ENCODE results near the gene NKX1-1.
"Not testable (repeated sequence)": the region's sequence is repeated elsewhere in the genome, so short reads cannot be mapped to it uniquely, and the experiment has no call there.

NKX1-1 gene

GRCh38 chr4:1373892-1374705 is 32.1 kb downstream of the NKX1-1 start:
- DNase-seq (ENCODE audit: low spot score) = no peak

DNA sequence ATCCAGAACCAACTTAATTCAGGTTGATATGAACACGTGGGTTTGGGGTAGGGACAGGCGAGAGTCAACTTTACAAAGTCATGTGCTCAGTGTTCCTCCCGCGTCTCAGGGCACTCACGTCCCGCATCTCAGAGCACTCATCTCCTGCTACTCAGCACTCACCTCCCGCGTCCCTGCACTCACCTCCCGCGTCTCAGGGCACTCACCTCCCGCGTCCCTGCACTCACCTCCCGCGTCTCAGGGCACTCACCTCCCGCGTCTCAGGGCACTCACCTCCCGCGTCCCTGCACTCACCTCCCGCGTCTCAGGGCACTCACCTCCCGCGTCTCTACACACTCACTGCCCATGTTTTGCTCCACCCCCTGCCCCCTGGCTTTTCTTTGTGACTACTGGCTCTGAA is 33.7 kb downstream of the NKX1-1 start:
- DNase-seq (ENCODE audit: low spot score) = not testable (repeated sequence)

GRCh38 chr4:1371176-1372165 is 34.8 kb downstream of the NKX1-1 start:
- no peak for DNase-seq (ENCODE audit: low spot score)

DNA sequence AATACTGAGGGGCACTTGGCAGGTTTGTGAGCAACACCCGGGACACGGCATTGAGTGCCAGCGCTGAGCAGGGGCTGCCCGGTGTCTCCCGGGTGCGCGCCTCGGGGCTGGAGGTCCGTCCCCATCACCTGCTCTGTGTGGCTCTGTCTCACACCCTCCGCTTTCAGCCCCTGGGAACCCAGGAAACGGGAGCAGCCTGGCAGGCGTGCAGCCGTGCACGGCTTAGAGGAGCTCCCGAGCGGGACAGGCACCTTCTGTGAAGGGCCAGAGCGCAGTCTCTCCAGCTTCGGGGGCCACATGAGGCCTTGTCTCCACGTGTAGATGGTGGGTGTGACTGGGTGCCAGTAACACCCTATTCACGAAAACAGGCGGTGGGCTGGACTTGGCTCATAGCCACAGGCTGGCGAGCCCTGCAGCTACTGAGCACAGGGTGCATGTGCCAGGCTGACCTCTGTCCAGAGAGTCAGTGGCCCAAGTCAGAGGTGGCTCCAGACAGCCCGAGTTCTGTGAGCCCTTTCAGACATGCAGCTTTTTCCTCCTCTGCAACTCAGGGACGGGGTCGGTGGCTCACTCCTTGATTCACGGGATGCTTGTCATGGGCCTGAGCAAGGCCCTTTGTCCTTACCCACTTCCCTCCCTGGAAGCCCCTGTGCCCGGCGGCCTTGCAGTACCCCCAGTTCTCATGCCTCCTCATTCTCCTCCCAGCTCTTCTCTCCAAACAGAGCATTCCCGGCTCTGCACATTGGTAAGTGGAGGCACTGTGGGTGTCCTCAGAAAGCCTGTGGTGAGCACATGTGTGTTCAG is 35.7 kb downstream of the NKX1-1 start:
- no peak for DNase-seq (ENCODE audit: low spot score)

DNA sequence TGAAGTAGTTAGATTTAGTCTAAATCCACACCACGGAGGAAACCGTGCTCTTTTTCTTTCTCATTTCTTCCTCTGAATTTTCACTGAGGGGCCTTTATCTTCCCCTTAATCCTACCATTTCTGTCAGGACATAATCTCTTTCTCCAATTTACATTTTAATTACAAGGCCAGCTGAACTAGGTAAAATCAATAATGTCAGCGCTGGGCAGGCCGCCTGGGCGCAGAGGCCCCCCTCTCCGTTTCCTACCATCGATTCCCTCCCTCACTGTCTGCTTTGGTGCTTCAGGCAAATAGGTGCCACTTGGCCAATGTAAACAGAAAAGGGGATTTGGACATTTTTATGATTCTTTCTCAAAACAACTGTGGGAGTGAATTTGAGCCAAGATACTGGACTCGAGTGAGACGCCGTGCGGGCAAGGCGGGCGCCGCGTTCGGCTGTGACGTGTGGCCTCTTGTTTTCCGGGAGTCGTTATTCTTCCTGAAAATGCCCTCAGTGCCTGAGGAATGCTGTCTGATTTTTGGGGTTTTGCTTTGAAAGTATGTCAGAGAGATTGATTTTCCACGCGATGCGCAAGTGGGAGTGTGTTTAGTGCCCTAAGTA is 36.7 kb downstream of the NKX1-1 start:
- DNase-seq (ENCODE audit: low spot score) = no peak

GRCh38 chr4:1369091-1369450 is 37.2 kb downstream of the NKX1-1 start:
- no peak for DNase-seq (ENCODE audit: low spot score)

DNA sequence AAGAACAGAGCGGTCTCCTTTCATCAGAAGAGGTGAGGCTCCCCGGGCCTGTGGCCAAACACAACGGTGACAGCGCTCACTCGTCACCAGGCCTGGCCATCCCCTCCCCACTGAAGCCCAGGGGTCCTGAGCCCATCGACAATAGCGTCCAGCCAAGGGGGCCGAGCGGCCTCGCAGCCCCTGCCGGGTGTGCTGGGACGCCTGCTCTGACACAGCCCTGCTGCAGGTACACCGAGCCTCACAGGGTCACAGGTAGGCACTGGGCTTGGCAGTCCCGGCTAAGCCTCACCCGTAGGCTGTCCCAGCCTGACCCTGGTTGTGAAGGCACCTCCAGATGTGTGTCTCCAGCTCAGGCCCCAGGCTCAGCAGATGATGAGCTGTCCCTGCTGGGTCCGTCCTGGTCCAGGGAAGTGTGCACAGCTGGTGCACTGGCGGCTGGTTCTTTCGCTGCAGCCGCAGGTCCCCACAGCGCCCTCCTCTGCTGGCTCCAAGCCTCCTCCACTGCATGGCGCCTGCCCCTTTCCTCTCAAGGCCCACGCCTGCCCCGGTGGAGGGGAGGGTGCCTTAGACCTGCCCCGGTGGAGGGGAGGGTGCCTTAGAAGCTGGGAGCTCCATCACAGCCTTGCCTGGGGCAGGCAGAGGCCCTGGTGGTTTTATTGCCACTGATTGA is 37.7 kb downstream of the NKX1-1 start:
- no peak for DNase-seq (ENCODE audit: low spot score)

DNA sequence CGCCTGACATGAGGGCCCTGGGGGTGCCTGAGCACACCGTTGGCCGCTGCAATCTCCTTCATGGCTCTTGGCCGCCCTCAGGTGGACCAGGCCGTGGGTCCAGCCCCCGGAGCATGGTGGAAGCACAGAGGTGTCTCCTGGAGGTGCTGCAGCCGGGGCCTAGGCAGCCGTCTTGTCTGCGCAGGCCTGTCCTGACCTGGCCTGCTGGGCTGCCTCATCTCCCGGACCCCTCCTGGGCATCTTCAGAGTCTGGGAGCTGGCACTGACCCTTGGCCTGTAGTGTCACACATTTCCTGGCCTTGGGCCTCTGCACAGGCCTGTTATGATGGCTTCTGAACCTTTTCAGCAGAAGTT is 38.3 kb downstream of the NKX1-1 start:
- DNase-seq (ENCODE audit: low spot score) = no peak

DNA sequence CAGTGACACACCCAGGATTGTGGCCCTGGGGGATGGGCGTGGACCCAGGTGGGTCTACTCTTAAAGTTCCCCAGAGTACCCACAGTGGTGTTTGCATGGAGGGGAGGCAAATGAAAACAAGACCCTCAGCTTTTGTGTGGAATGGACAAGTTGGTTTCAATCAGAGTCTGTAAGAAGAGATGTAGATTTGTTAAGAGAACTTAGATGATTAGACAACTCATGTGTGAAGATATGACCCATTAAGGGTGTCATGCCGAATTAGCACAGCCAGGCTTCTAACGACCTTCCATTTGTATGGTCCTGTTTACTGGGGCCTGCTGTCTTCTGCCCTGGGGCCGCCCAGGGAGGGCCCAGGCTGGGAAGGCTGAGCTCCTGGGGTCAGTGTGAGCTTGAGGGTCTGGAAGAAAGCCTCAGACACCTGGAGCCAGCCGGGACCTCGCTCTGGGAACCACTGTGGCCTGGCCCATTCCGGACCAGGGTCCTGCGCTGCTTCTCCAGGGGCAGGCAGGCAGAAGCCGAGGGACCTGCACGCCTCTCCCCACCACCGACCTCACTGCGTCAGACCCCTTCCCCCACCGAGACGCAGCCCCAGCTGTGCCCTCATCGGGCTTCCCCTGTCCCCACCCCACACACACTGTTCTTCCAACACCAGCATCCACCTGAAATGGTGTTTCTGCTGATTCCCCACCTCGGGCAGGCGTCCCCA is 38.9 kb downstream of the NKX1-1 start:
- no peak for DNase-seq (ENCODE audit: low spot score)

- DNase-seq (ENCODE audit: low spot score) = no peak
Observed at GRCh38 chr4:1366371-1367229, 39.6 kb downstream of the NKX1-1 start.

DNA sequence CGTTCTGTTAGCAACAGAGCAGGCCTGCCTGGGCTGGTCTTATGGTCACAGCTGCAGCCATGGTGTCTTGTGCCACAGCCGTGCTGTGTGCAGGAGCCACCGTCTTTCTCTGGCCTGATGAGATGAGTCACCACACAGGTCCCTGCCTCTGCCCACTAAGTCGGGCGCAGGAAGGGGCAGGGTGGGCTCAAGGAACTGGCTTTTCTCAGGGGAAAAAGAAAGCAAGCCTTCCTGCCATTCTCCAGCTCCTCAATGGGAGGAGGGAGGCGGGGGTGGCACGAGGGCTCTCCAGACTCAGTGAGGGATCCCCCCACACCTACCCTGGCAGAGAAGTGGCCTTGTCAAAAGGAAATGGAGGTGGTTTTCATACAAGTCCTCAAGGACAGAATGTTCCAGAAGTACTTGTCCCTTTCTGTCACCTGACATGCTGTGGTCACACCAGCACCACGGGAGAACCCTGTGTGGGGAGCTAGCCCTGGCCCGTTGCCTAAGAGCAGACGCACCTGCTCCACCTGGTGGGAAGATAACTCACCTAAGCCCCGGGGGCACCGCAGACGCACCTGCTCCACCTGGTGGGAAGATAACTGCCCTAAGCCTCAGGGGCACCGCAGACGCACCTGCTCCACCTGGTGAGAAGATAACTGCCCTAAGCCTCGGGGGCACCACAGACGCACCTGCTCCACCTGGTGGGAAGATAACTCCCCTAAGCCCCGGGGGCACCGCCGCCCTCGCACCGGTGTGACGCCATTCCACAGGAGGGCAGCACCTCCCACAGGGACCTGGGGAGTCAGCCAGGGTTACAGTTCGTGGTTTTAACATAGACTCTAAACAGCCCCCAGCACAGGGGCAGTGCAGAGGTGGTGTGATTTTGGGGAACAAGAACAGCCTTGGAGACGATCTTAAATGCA is 40.7 kb downstream of the NKX1-1 start:
- no peak for DNase-seq (ENCODE audit: low spot score)

GRCh38 chr4:1364748-1365147 is 41.5 kb downstream of the NKX1-1 start:
- no peak for DNase-seq (ENCODE audit: low spot score)

- DNase-seq (ENCODE audit: low spot score) = no peak
Observed at GRCh38 chr4:1364217-1364616, 42.0 kb downstream of the NKX1-1 start.

DNA sequence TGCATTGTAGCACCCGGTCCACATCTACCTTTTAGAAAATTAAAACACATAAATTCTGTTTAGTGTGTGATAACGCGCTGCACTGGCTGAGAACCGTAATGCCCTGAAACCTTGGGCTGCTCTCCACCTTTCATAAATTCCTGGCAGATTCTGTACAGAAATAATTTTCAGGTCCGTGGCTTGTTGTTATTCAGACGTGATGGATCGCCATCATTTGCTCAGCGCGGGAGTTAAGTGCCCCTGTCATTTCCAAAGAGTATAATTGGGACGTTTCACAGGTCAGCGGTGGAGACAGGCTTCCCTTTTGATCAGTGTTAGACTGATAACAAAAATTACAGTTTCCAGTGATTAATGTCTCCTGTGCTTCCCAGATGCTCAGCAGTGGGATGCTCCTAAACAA is 42.7 kb downstream of the NKX1-1 start:
- no peak for DNase-seq (ENCODE audit: low spot score)

- no peak for DNase-seq (ENCODE audit: low spot score)
Observed at GRCh38 chr4:1362521-1362920, 43.7 kb downstream of the NKX1-1 start.

GRCh38 chr4:1362046-1362445 is 44.2 kb downstream of the NKX1-1 start:
- no peak for DNase-seq (ENCODE audit: low spot score)

DNA sequence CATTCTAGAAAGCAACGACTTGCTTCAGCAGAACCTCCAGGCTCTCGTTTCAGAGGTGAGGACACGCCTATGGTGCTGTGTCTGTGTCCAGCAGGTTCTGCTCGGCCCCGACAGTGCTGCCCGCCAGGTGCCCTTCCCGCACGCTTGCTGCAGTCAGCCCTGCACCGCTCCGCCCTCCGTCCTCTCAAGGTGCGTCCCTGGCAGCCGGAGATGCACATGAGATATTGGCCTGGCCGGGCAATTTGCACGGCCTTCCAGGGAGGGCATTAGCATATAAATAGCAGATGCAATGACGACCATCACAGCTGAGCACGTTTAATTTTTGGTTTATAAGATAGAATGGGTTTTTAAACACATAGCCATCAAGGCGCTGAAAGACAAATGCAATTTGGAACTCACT is 44.8 kb downstream of the NKX1-1 start:
- no peak for DNase-seq (ENCODE audit: low spot score)

DNA sequence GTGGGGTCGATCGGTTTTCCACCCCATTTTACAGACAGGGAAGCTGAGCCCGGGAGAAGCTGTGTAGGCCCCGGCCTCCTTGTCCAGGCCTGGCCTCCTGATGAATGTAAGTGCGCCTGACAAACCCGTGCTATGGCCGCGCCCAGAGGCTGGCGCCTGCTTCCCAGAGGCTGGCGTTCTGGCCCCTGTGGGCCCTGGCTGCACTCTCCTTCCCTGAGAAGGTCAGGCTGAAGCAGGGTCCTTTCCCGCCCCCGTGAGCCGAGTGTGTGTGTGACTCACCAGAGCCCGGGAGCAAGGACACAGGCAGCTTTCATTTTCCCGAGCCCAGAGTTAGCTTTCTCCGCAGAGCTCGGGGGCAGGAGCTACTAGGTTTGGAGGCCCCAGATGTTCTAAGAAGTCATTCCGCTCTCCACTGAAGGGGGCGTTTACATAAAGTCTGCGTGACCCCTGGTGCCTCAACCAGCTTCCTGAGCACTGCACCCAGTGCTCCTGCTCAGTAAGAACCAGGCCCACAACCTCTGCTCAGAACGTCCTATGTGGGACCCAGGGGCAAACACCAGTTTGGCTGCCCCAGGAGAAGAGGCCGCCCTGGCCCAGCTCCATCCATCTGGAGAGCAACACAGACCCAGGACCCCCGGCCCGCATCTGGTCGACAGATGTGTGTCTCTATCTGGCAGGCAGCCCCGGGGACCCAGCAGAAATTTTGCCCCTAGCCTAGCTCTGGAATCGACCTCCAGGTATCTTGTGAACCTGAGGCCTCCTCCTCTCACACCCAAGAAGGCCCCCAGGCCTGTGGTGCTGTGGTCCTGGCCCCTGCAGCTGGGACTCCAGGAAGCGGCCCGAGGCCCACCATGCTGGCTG is 45.6 kb downstream of the NKX1-1 start:
- no peak for DNase-seq (ENCODE audit: low spot score)
